ENCODE data around the gene SFMBT2.

DNA sequence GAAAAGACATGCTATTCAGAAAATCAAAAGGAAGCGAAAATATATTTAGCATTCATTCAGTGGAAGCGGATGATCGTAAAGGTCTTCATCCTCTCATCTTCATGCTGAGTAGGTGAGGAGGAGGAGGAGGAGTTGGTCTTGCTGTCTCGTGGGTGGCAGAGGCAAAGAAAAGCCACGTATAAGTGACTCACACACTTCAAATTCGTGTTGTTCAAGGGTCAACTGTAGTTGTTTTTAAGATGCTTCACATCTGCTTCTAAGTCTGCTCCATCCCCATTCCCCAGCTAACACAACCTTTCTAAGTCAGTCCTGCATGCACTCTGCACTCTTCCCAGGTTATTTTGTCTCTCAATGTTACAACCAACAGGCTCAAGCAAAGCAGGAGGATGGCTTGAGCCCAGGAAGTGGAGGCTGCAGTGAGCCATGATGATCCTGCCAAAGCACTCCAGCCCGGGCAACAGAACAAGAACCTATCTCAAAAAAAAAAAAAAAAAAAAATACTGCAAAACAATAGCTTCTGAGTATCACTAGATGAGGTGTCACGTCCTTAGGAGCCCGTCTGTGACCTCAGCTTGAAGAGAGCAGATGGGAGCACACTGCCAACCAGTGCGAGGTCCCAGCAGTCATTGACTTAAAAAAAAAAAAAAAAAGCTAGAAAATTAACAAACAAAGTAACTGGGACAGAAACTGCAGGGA lies 70.5 kb downstream of the SFMBT2 start:
- TF ChIP-seq SUZ12 (IDR thresholded peaks at IDR 0.05; ENCODE audit: extremely low read depth, insufficient read depth, insufficient read length) (no peak), ZNF274 (IDR thresholded peaks at IDR 0.05; ENCODE audit: low read depth, low read length) (no peak)

Data from NT2/D1 (cell line).